HL-60/S4 treated with retinoic acid at 250 ng/mL for 4 days and 3 days (cell line): ENCODE measurements around the gene KIF23.

Source experiments
- in situ Hi-C: fragments of 300-500 bp; cut with MboI; formaldehyde crosslinking; loops from 2 replicates; pipeline ENCODE4 v1.7.0; 2022; ENCODE audit warnings: low sequenced_read_pairs

Gene KIF23

DNA sequence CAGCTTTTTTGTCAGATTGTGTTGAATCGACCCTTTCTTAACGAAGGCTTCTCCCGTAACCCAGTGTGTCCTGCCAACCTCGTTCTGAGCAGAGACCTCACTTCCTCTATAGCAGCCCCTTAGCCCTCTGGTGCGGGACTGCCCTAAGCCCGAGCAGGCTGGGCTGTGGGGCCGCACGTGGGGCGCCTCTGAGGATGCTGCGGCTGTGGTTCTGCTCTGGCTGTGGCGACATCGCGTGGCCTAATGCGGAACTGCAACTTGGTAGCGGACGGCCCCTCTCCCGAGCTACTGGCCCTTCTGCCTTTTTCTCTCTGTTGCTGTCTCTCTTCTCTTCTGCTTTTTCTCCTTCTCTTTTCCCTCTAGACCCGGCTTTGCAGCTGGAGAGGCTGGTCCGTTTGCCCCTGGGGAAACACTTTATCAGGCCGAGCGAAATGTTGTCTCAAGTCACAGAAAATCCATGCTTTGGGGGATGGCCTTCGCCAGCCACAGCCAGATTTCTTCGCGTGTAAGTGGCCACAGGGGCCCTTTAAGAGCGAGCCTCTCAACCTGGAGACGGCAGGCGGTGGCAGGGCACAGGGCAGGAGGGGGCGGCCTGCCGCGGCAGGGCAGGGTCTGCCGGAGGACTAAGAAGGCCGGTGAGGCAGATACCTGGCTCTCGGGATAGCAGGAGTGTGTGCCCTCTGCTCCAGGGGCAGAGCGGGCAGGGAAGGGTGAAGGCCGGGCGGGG is 19.4 kb upstream of the KIF23 start:
- in situ Hi-C loops: no loop called here

DNA sequence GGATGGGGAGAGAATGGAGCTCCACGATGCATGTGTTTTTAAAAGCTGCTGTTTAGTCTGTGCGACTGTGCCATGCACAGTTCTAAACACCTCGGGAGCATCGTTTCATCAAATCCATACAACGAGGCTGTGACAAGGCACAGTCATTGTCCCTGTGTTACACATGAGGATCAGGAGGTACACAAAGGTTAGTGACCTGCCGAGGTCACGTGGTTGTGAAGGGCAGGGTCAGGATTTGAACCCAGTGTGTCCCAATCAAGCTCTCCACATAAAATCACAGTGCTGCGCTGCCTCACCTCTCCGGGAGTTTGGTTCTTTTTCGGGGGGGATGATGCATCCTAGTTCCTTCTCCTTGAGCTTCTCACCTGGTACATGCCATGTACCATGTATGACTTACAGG is 18.7 kb upstream of the KIF23 start:
- in situ Hi-C loops: no loop called here

DNA sequence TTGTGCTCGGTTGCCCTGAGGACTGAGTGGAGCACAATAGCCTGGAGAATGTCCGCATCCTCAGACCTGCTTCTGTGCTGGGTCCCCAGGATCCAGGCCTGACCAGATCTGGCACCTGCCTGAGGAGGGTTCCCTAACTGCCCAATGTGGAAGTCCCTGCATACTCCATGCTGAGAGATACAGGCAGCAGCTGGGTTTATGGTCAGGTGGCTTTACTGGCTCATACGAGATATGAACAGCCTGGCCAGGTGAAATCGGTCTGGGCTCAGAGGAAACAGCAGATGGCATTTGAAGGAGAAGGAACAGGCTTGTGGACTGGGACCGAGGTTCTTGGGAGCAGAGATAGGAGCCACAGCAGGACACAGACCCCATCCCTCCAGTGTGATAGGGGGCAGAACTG is 18.2 kb upstream of the KIF23 start:
- in situ Hi-C loops: no loop called here

- in situ Hi-C loops: no loop called here
These were observed 15.7 kb upstream of the KIF23 start for GRCh38 chr15:69398491-69398891.

- in situ Hi-C loops: loop anchor here (25.0 kb wide), 1 partner anchor 339 kb away; no protein-coding TSS in a partner anchor
These were observed 13.3 kb upstream of the KIF23 start for GRCh38 chr15:69400850-69401249.

GRCh38 chr15:69402816-69403215 is 11.3 kb upstream of the KIF23 start:
- in situ Hi-C loops: loop anchor here (25.0 kb wide), 1 partner anchor 341 kb away; no protein-coding TSS in a partner anchor

GRCh38 chr15:69403594-69403993 is 10.6 kb upstream of the KIF23 start:
- in situ Hi-C loops: loop anchor here (25.0 kb wide), 1 partner anchor 341 kb away; no protein-coding TSS in a partner anchor

GRCh38 chr15:69405110-69405509 is 9.0 kb upstream of the KIF23 start:
- in situ Hi-C loops: loop anchor here (25.0 kb wide), 1 partner anchor 343 kb away; no protein-coding TSS in a partner anchor

GRCh38 chr15:69407719-69408400 is 6.3 kb upstream of the KIF23 start:
- in situ Hi-C loops: loop anchor here (25.0 kb wide), 1 partner anchor 346 kb away; no protein-coding TSS in a partner anchor

DNA sequence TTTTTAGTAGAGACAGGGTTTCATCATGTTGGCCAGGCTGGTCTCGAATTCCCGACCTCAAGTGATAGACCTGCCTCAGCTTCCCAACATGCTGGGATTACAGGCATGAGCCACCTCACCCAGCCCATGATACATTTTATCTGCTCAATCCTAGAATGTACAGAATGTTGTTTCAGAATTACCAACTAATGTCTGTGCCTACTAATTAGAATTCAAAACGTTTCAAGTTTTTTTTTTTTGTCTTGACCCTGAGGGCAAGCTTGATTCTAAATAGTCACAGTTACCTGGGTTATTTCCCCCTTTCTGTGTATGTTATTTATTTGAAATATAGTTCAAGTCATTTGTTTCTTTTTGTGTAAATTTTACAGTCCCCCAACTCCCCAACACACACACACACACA is 5.3 kb upstream of the KIF23 start:
- in situ Hi-C loops: loop anchor here (25.0 kb wide), 1 partner anchor 347 kb away; no protein-coding TSS in a partner anchor

- in situ Hi-C loops: loop anchor here (25.0 kb wide), 1 partner anchor 348 kb away; no protein-coding TSS in a partner anchor
These were observed 3.8 kb upstream of the KIF23 start for GRCh38 chr15:69410248-69410874.

DNA sequence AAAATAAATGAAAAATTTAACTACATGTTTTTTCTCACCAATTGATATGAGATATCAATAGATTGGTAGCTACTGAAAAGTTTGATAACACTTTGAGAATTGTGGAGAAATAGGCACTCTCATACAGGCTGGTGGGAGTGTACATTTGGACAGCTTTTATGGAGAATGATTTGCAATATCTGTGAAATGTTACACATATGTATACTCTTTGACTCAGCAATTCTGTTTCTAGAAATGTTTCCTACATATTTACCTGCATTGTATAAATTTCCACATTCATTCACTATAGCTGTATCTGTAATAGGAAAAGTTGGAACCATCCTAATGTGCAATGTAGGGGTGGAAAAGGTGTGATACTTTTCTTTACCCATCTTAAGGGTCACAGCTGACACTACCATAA is 1.9 kb upstream of the KIF23 start:
- in situ Hi-C loops: loop anchor here (25.0 kb wide), 1 partner anchor 350 kb away; no protein-coding TSS in a partner anchor

- in situ Hi-C loops: loop anchor here (25.0 kb wide), 1 partner anchor 350 kb away; no protein-coding TSS in a partner anchor
These were observed 1.4 kb upstream of the KIF23 start for GRCh38 chr15:69412701-69413100.

DNA sequence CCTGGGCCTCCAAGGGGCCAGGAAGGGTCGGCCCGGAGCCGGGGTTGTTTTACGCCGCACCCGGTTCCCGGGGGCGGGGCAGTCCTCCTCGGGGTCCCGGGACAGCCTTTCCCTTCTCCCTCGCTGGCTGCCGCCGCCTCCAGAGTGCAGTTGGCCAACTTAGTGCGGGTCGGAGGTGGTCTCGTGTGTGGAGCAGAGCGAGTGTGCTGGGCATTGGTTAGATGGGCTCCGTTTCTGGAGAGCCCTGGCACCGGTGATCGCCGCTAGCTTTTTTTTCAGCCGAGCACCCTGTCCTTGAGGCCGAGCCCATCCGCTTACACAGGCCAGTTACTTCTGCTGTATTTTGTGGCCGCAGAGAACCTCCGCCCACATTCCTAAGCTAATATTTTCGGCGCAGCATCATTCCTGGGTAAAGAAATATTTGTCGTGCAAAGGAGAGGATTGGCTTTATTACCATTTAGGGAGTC is 585 bp downstream of the KIF23 start:
- in situ Hi-C loops: loop anchor here (25.0 kb wide), 1 partner anchor 352 kb away; no protein-coding TSS in a partner anchor

DNA sequence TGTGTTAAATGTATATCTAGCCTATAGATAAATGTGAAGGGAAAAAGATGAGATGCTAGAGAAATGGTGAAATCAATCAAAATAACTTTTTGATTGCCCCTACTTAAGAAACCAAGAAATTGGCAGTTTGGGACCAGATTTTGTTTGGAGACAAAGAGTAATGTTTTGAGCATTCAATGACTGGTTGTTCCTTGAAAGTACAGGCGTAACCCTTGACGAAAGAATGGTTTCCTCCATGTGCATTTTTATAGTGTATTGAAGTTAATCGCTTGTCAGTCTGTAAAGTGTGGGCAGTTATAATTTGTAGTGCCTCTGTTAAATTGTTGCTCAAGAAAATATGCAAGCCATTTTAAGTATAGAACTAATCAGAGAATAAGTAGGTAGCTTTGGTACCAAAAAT is 1.2 kb downstream of the KIF23 start:
- in situ Hi-C loops: loop anchor here (25.0 kb wide), 1 partner anchor 353 kb away; no protein-coding TSS in a partner anchor

GRCh38 chr15:69417581-69417980 is 3.4 kb downstream of the KIF23 start:
- in situ Hi-C loops: loop anchor here (25.0 kb wide), 1 partner anchor 355 kb away; no protein-coding TSS in a partner anchor

DNA sequence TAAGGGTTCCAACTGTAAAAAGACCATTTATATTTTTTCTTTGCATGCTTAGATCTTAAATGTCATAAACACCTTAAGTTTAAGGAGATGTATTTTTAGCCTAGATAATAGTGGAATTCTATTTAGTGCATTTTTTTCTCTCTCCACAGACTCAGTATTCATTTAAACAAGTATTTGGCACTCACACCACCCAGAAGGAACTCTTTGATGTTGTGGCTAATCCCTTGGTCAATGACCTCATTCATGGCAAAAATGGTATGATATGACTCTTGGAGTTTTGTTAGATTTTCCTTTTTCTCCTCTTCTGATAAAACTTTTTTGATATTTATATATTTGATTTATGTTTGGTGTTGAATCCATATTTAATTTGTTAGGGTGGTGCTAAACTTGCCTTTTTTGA is 7.3 kb downstream of the KIF23 start:
- in situ Hi-C loops: loop anchor here (25.0 kb wide), 1 partner anchor 359 kb away; no protein-coding TSS in a partner anchor

DNA sequence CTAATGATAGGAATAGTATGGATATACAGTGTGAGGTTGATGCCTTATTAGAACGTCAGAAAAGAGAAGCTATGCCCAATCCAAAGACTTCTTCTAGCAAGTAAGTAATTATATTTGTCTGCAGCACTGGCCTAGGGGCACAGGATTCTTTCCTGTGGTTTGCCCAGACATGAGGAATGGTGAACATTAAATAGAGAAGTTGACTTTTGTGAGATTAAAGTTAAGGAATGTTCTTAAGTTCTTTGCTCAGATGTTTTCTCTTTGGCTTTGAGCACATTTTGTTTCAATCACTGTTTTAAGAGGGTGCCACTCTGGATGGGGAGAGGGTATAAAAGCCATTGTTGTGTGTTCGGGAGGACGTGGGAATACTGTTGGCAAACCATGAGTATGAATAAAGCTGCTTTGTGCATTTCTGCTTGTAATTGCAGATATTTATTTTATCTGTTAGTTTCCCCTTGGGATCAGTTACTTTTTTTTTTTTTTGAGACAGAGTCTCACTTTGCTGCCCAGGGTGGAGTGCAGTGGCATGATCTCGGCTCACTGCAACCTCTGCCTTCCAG is 8.3 kb downstream of the KIF23 start:
- in situ Hi-C loops: loop anchor here (25.0 kb wide), 1 partner anchor 360 kb away; no protein-coding TSS in a partner anchor

- in situ Hi-C loops: loop anchor here (25.0 kb wide), 1 partner anchor 362 kb away; no protein-coding TSS in a partner anchor
These were observed 9.9 kb downstream of the KIF23 start for GRCh38 chr15:69424001-69424400.

- in situ Hi-C loops: loop anchor here (25.0 kb wide), 1 partner anchor 363 kb away; no protein-coding TSS in a partner anchor
These were observed 10.7 kb downstream of the KIF23 start for GRCh38 chr15:69424748-69425413.
